Measurements from ENCODE around the gene OVCA2. TPM values are rescaled to one million over a fixed set of nuclear protein-coding genes. Genes with fewer than 3 reads are reported as not detected.

Gene OVCA2
- total and polyA plus RNA-seq, 4 donors = 11.1 to 55.4 (median 37.4) TPM

GRCh38 chr17:2064980-2065785 is 23.4 kb downstream of the OVCA2 start:
- Histone ChIP-seq H3K27ac (ENCODE audit: low read depth in 1 of 2, low read length in 1 of 2) (peak overlapping the region; percentile 24 to 59), H3K4me1 (ENCODE audit: control insufficient read depth in 5 of 5, insufficient read depth in 5 of 5, low read length in 5 of 5) (peaks cover 0 to 95% (median 53%) of the 10 kb centered on the region in 5 donors), H3K36me3 (ENCODE audit: control insufficient read depth in 4 of 4, insufficient read depth in 4 of 4, low read length in 4 of 4) (peaks cover 0 to 37% (median 25%) of the 10 kb centered on the region in 4 donors), H3K9me3 (ENCODE audit: control insufficient read depth in 4 of 4, insufficient read depth in 3 of 4, low read length in 3 of 4) (peaks cover 0 to 2% (median 0%) of the 10 kb centered on the region in 4 donors), H3K4me3 (no peak overlapping the region), H3K9ac (ENCODE audit: insufficient read depth in 1 of 2, low read length in 2 of 2) (peak overlapping the region in 1 of 2 donors; percentile 73), H3K27me3 (ENCODE audit: control insufficient read depth in 3 of 3, insufficient read depth in 3 of 3, low read length in 2 of 3) (peaks cover 0 to 2% (median 0%) of the 10 kb centered on the region in 3 donors)
- DNase-seq (peak; percentile 55 to 79 (median 77)), ATAC-seq (ENCODE audit: insufficient read depth, low FRiP score) (no peak)
- 82 to 85% methylated on average over 23 to 24 of the region's 24 CpGs for whole genome bisulfite sequencing, 2 donors
- no peak for TF ChIP-seq CTCF (IDR thresholded peaks at IDR 0.05; ENCODE audit: control extremely low read depth, extremely low read depth)

GRCh38 chr17:2065949-2066400 is 24.2 kb downstream of the OVCA2 start:
- Histone ChIP-seq H3K27me3 (ENCODE audit: control insufficient read depth in 3 of 3, insufficient read depth in 3 of 3, low read length in 2 of 3) (no peaks in the 10 kb centered on the region), H3K9ac (ENCODE audit: insufficient read depth in 1 of 2, low read length in 2 of 2) (peak overlapping the region in 1 of 2 donors; percentile 73), H3K36me3 (ENCODE audit: control insufficient read depth in 4 of 4, insufficient read depth in 4 of 4, low read length in 4 of 4) (peaks cover 0 to 29% (median 20%) of the 10 kb centered on the region in 4 donors), H3K27ac (ENCODE audit: low read depth in 1 of 2, low read length in 1 of 2) (peak overlapping the region; percentile 24 to 34), H3K4me3 (no peak overlapping the region), H3K9me3 (ENCODE audit: control insufficient read depth in 4 of 4, insufficient read depth in 3 of 4, low read length in 3 of 4) (peaks cover 0 to 2% (median 0%) of the 10 kb centered on the region in 4 donors), H3K4me1 (ENCODE audit: control insufficient read depth in 5 of 5, insufficient read depth in 5 of 5, low read length in 5 of 5) (peaks cover 0 to 95% (median 48%) of the 10 kb centered on the region in 5 donors)
- WGBS, 2 donors = 84 to 87% methylated on average over 10 of the region's 10 CpGs
- DNase-seq (peak in 1 of 3 donors; percentile 28), ATAC-seq (ENCODE audit: insufficient read depth, low FRiP score) (no peak)
- no peak for TF ChIP-seq CTCF (IDR thresholded peaks at IDR 0.05; ENCODE audit: control extremely low read depth, extremely low read depth)

GRCh38 chr17:2067048-2067561 is 25.3 kb downstream of the OVCA2 start:
- Histone ChIP-seq H3K4me1 (ENCODE audit: control insufficient read depth in 5 of 5, insufficient read depth in 5 of 5, low read length in 5 of 5) (peaks cover 0 to 95% (median 51%) of the 10 kb centered on the region in 5 donors), H3K27me3 (ENCODE audit: control insufficient read depth in 3 of 3, insufficient read depth in 3 of 3, low read length in 2 of 3) (no peaks in the 10 kb centered on the region), H3K9me3 (ENCODE audit: control insufficient read depth in 4 of 4, insufficient read depth in 3 of 4, low read length in 3 of 4) (no peaks in the 10 kb centered on the region), H3K36me3 (ENCODE audit: control insufficient read depth in 4 of 4, insufficient read depth in 4 of 4, low read length in 4 of 4) (peaks cover 0 to 20% (median 19%) of the 10 kb centered on the region in 4 donors), H3K9ac (ENCODE audit: insufficient read depth in 1 of 2, low read length in 2 of 2) (peak overlapping the region in 1 of 2 donors; percentile 64), H3K4me3 (no peak overlapping the region), H3K27ac (ENCODE audit: low read depth in 1 of 2, low read length in 1 of 2) (peak overlapping the region; percentile 24 to 58)
- 68 to 74% methylated on average over 14 of the region's 14 CpGs for WGBS, 2 donors
- DNase-seq = peak in 2 of 3 donors; percentile 16 to 39
- ATAC-seq (ENCODE audit: insufficient read depth, low FRiP score) = no peak
- TF ChIP-seq CTCF (IDR thresholded peaks at IDR 0.05; ENCODE audit: control extremely low read depth, extremely low read depth) = no peak
